Tibial artery (tissue), 4 donors: ENCODE measurements around the gene CDH22.

Source experiments
- DNase-seq, 2 donors: peaks; one replicate each; pipeline ENCODE4 v3.0.0-alpha.2; 2019
- H3K27ac ChIP-seq, 2 donors: fragments of 200-600 bp; sonication (generic) in 1 of 2; 1 replicate in 1 of 2; 2 replicates in 1 of 2; pipeline ENCODE4 v1.5.1; 2018 to 2019; ENCODE audit warnings: mild to moderate bottlenecking in 1 of 2
- H3K27me3 ChIP-seq, 2 donors: fragments of 200-600 bp; sonication (generic) in 1 of 2; one replicate each; pipeline versions ENCODE4 v1.5.1 to v1.6.0; 2016 to 2019
- H3K36me3 ChIP-seq, 3 donors: fragments of 200-600 bp; sonication (generic) in 2 of 3; one replicate each; pipeline ENCODE4 v1.5.1; 2016 to 2019; ENCODE audit warnings: mild to moderate bottlenecking in 2 of 3
- H3K4me1 ChIP-seq, 4 donors: fragments of 200-600 bp; sonication (generic) in 2 of 4; 1 replicate in 3 of 4; 2 replicates in 1 of 4; pipeline ENCODE4 v1.5.1; 2016 to 2019
- H3K4me3 ChIP-seq, 2 donors: fragments of 200-600 bp; sonication (generic) in 1 of 2; 1 replicate in 1 of 2; 2 replicates in 1 of 2; pipeline ENCODE4 v1.5.1; 2018 to 2019; ENCODE audit warnings: mild to moderate bottlenecking in 2 of 2
- H3K9me3 ChIP-seq, 3 donors: fragments of 200-600 bp; sonication (generic) in 1 of 3; one replicate each; pipeline ENCODE4 v1.5.1; 2016 to 2019
- intact Hi-C: fragments of 100-400 bp; cut with DNase I; formaldehyde crosslinking; loops from one replicate; pipeline ENCODE4 v1.15.0; 2023; ENCODE audit warnings: low total_unique reads
- TF ChIP-seq, protein P1 (sequence below), 2 experiments: fragments of 200-600 bp in 1 of 2; fragments of 450-650 bp in 1 of 2; IDR thresholded peaks; one replicate each; pipeline ENCODE4 v1.5.1; 2017 to 2019; ENCODE audit warnings: antibody characterized with exemption in 2 of 2, mild to moderate bottlenecking in 1 of 2, moderate library complexity in 1 of 2

Gene CDH22

DNA sequence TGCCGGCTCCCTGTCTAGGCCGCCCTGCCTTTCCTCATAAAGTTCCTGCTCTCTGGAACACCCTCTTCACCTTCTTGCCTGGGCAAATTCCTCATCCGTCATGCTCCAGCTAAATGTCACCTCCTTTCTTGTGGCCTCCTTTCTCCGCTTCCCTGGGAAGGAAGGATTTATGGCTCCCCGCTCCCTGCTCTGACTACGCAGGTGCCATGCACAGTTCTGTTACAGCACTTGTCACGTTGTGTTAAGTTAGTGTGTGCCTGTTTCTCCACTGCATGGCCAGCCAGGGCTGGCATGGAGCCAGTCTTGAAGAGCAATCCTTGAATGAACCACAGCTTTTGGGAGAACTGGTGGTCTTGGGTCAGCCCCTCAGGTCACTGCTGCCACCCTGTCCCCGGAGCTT lies 128.4 kb downstream of the CDH22 start:
- intact Hi-C loops, result loop anchor here (10.0 kb wide), 1 partner anchor 65 kb away; the partner anchor contains the start of gene CD40
- no peak overlapping the region for H3K27ac ChIP-seq

DNA sequence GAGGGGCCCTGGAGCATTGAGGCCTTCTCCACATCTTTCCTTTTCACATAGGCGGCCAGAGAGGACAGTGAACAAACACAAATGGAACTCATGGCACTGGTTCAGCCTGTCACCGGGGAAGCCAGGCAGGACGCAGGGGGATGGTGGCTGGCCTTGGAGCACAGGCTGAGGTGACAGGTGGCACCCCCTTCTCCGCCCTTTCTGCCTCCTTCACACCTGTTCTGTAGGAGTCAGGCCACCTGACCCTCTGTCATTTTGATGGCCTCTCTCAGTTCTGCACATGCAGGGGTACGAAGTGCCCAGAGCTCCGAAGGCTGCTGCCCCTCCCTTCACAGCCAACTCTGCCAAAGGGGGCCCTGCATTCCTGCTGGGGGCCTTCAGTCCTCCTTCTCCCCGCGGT lies 129.4 kb downstream of the CDH22 start:
- TF ChIP-seq, protein P1, sequence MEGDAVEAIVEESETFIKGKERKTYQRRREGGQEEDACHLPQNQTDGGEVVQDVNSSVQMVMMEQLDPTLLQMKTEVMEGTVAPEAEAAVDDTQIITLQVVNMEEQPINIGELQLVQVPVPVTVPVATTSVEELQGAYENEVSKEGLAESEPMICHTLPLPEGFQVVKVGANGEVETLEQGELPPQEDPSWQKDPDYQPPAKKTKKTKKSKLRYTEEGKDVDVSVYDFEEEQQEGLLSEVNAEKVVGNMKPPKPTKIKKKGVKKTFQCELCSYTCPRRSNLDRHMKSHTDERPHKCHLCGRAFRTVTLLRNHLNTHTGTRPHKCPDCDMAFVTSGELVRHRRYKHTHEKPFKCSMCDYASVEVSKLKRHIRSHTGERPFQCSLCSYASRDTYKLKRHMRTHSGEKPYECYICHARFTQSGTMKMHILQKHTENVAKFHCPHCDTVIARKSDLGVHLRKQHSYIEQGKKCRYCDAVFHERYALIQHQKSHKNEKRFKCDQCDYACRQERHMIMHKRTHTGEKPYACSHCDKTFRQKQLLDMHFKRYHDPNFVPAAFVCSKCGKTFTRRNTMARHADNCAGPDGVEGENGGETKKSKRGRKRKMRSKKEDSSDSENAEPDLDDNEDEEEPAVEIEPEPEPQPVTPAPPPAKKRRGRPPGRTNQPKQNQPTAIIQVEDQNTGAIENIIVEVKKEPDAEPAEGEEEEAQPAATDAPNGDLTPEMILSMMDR (IDR thresholded peaks at IDR 0.05), result no peak
- H3K9me3 ChIP-seq, result no peaks in the 10 kb centered on the region
- H3K27ac ChIP-seq, result no peak overlapping the region
- no peak for DNase-seq
- peaks cover 4 to 87% of the 10 kb centered on the region in 2 donors for H3K27me3 ChIP-seq
- H3K4me3 ChIP-seq, result no peak overlapping the region
- no peaks in the 10 kb centered on the region for H3K36me3 ChIP-seq
- peaks cover 0 to 7% (median 2%) of the 10 kb centered on the region in 4 donors for H3K4me1 ChIP-seq
- intact Hi-C loops, result loop anchor here (10.0 kb wide), 1 partner anchor 64 kb away; the partner anchor contains the start of gene CD40

More for the DNA sequence above, 128.4 kb downstream of the CDH22 start:
- no peaks in the 10 kb centered on the region for H3K9me3 ChIP-seq
- peaks cover 0 to 2% (median under 1%) of the 10 kb centered on the region in 4 donors for H3K4me1 ChIP-seq
- no peak for DNase-seq
- TF ChIP-seq, protein P1 (IDR thresholded peaks at IDR 0.05), result no peak
- H3K36me3 ChIP-seq, result no peaks in the 10 kb centered on the region
- peaks cover 0 to 78% of the 10 kb centered on the region in 2 donors for H3K27me3 ChIP-seq
- H3K4me3 ChIP-seq, result no peak overlapping the region

DNA sequence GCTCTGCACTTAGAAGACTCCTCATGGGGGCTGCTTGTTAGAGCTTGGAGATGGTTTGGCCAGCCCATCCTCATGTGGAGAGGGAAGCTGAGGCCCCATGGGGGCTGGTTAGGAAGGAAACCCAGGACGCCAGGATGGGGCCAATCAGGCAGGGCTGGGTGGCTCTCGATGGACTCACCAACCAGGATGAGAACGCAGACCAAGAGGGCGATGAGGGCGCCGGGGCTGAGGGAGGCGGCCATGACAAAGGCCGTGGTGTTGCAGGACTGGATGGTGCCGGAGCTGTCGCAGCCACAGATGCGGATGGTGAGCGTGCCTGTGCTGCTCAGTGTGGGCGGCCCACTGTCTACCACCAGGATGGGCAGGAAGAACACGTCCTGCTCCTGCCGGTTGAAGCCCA lies 130.5 kb downstream of the CDH22 start:
- TF ChIP-seq, protein P1 (IDR thresholded peaks at IDR 0.05), result no peak
- H3K27ac ChIP-seq, result no peak overlapping the region
- H3K4me3 ChIP-seq, result no peak overlapping the region
- peaks cover 0 to 7% (median 2%) of the 10 kb centered on the region in 4 donors for H3K4me1 ChIP-seq
- DNase-seq, result no peak
- H3K36me3 ChIP-seq, result no peaks in the 10 kb centered on the region
- H3K27me3 ChIP-seq, result peaks cover 4 to 88% of the 10 kb centered on the region in 2 donors
- intact Hi-C loops, result loop anchor here (2.0 to 10.0 kb wide), 2 partner anchors 63 to 167 kb away; partner anchors contain the start of gene CD40
- H3K9me3 ChIP-seq, result no peaks in the 10 kb centered on the region

DNA sequence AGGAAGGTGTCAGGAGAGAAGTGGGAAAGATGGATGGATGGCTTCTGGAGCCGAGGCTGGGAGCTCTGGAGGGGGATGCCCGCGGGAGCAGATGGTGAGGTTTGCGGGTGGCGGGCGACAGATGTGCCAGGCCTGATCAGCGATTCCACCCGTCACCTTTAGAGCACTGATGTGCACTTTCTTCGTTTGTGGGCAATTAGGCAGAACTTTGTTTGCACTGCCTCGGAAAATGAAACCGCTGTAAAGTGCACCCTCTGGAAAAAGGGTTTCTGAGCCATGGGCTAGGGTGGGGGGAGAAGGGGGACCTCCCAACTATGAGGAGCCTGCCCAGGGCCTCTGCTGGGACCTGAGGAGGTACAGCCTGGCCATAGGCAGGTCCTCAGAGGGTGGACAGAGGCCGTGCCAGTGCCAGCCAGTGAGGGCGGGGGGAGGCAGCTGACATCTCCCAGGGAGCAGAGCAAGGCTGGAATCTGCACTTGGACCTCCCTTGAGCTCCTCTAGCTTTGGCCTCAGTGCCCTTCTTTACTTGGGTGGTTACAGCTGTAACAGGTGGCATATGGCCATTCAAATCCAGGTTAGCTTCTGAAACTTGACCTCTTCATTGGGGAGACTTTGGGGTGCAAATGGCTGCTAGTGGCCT lies 131.4 kb downstream of the CDH22 start:
- DNase-seq, result no peak
- peaks cover 4 to 85% of the 10 kb centered on the region in 2 donors for H3K27me3 ChIP-seq
- TF ChIP-seq, protein P1 (IDR thresholded peaks at IDR 0.05), result no peak
- no peaks in the 10 kb centered on the region for H3K36me3 ChIP-seq
- no peak overlapping the region for H3K27ac ChIP-seq
- no peak overlapping the region for H3K4me3 ChIP-seq
- H3K9me3 ChIP-seq, result no peaks in the 10 kb centered on the region
- peaks cover 0 to 7% (median 2%) of the 10 kb centered on the region in 4 donors for H3K4me1 ChIP-seq
- intact Hi-C loops, result loop anchor here (2.0 to 10.0 kb wide), 2 partner anchors 62 to 166 kb away; partner anchors contain the start of gene CD40

DNA sequence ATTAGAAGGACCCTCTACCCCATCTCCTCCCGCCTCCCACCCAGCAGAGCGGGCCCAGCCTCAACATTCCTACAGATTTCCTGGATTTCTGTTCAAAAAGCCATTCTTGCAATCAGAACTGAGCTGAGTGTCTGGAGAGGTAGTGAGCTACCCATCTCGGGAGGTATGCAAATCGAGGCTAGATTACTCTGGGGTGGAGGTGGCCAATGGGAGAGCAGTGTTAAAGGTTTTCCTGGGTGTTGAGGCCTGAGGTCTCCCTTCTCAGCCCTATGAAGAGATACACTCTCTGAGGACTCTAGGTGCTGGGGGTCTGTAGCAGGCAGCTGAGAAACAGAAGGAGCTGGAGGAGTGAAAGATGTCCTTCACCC lies 133.2 kb downstream of the CDH22 start:
- intact Hi-C loops, result loop anchor here (10.0 kb wide), 1 partner anchor 60 kb away; the partner anchor contains the start of gene CD40
- H3K27me3 ChIP-seq, result peaks cover 4 to 89% of the 10 kb centered on the region in 2 donors
- TF ChIP-seq, protein P1 (IDR thresholded peaks at IDR 0.05), result no peak
- no peak for DNase-seq
- H3K9me3 ChIP-seq, result no peaks in the 10 kb centered on the region
- H3K36me3 ChIP-seq, result no peaks in the 10 kb centered on the region
- H3K4me3 ChIP-seq, result no peak overlapping the region
- H3K4me1 ChIP-seq, result peaks cover 0 to 7% (median 2%) of the 10 kb centered on the region in 4 donors
- no peak overlapping the region for H3K27ac ChIP-seq
